Liver (tissue), 9 donors: ENCODE measurements around the gene RNF38. TPM values are rescaled to one million over a fixed set of nuclear protein-coding genes. Genes with fewer than 3 reads are reported as not detected.

ENCODE experiments used
- DNase-seq: peaks from one replicate; pipeline ENCODE4 v3.0.0-alpha.2; 2017; ENCODE audit warnings: low spot score
- H3K27ac ChIP-seq, 2 donors: one replicate each; pipeline ENCODE4 v1.7.0; 2013; ENCODE audit warnings: inconsistent platforms in 2 of 2, low read length in 2 of 2, control low read depth in 1 of 2, low read depth in 1 of 2, mild to moderate bottlenecking in 1 of 2
- H3K27me3 ChIP-seq, 4 donors: one replicate each; pipeline versions ENCODE4 v1.6.1 to v1.7.0; 2013; ENCODE audit warnings: low read length in 3 of 4, inconsistent platforms in 1 of 4, mild to moderate bottlenecking in 1 of 4, moderate library complexity in 1 of 4; ENCODE audit not compliant: control insufficient read depth in 4 of 4, insufficient read depth in 4 of 4
- H3K36me3 ChIP-seq, 4 donors: one replicate each; pipeline versions ENCODE4 v1.6.1 to v1.7.0; 2013; ENCODE audit warnings: low read length in 3 of 4, mild to moderate bottlenecking in 3 of 4, low read depth in 1 of 4, moderate library complexity in 1 of 4; ENCODE audit not compliant: control insufficient read depth in 4 of 4, insufficient read depth in 3 of 4
- H3K4me1 ChIP-seq, 4 donors: one replicate each; pipeline versions ENCODE4 v1.6.1 to v1.7.0; 2013; ENCODE audit warnings: low read length in 3 of 4, mild to moderate bottlenecking in 3 of 4, moderate library complexity in 1 of 4; ENCODE audit not compliant: control insufficient read depth in 4 of 4, insufficient read depth in 4 of 4
- H3K4me3 ChIP-seq, 3 donors: one replicate each; pipeline versions ENCODE4 v1.6.1 to v1.7.0; 2013; ENCODE audit warnings: low read length in 3 of 3, control low read depth in 1 of 3, low read depth in 1 of 3, mild to moderate bottlenecking in 1 of 3
- H3K9ac ChIP-seq, 2 donors: one replicate each; pipeline ENCODE4 v1.7.0; 2013; ENCODE audit warnings: low read length in 2 of 2, mild to moderate bottlenecking in 2 of 2, moderate library complexity in 2 of 2, control low read depth in 1 of 2, low read depth in 1 of 2
- H3K9me3 ChIP-seq, 4 donors: one replicate each; pipeline versions ENCODE4 v1.6.1 to v1.7.0; 2013; ENCODE audit warnings: low read length in 3 of 4; ENCODE audit not compliant: control insufficient read depth in 4 of 4
- EGR1 ChIP-seq, 2 donors: IDR thresholded peaks; 2 replicates each; pipeline ENCODE4 v1.6.1; 2016 to 2018; ENCODE audit warnings: antibody characterized with exemption in 2 of 2, low read depth in 2 of 2
- FOXA2 ChIP-seq: IDR thresholded peaks from 2 replicates; pipeline ENCODE4 v1.6.1; 2016; ENCODE audit warnings: antibody characterized with exemption
- GABPA ChIP-seq, 2 donors: IDR thresholded peaks in 1 of 2; conservative IDR thresholded peaks in 1 of 2; 2 replicates each; pipeline ENCODE4 v1.6.1; 2016; ENCODE audit warnings: antibody characterized with exemption in 2 of 2, mild to moderate bottlenecking in 1 of 2, moderate library complexity in 1 of 2
- HNF4A ChIP-seq, 2 donors: conservative IDR thresholded peaks; 2 replicates each; pipeline ENCODE4 v1.6.1; 2016; ENCODE audit warnings: antibody characterized with exemption in 2 of 2, mild to moderate bottlenecking in 2 of 2
- HNF4G ChIP-seq: IDR thresholded peaks from 2 replicates; pipeline ENCODE4 v1.6.1; 2016; ENCODE audit warnings: antibody characterized with exemption
- JUND ChIP-seq, 2 donors: IDR thresholded peaks; 2 replicates each; pipeline ENCODE4 v1.6.1; 2016; ENCODE audit warnings: antibody characterized with exemption in 2 of 2
- MAX ChIP-seq: IDR thresholded peaks from 2 replicates; pipeline ENCODE4 v1.6.1; 2016; ENCODE audit warnings: antibody characterized with exemption
- NR2F2 ChIP-seq: IDR thresholded peaks from 2 replicates; pipeline ENCODE4 v1.6.1; 2016; ENCODE audit warnings: antibody characterized with exemption
- RAD21 ChIP-seq, 2 donors: IDR thresholded peaks; 2 replicates each; pipeline ENCODE4 v1.6.1; 2016; ENCODE audit warnings: antibody characterized with exemption in 2 of 2, mild to moderate bottlenecking in 2 of 2
- RXRA ChIP-seq, 2 donors: IDR thresholded peaks; 2 replicates each; pipeline ENCODE4 v1.6.1; 2017 to 2018; ENCODE audit warnings: antibody characterized with exemption in 2 of 2, mild to moderate bottlenecking in 1 of 2
- SP1 ChIP-seq: IDR thresholded peaks from 2 replicates; pipeline ENCODE4 v1.6.1; 2018; ENCODE audit warnings: antibody characterized with exemption, mild to moderate bottlenecking
- TAF1 ChIP-seq: conservative IDR thresholded peaks from 2 replicates; pipeline ENCODE4 v1.6.1; 2016; ENCODE audit warnings: antibody characterized with exemption, mild to moderate bottlenecking
- YY1 ChIP-seq: IDR thresholded peaks from 2 replicates; pipeline ENCODE4 v1.6.1; 2016; ENCODE audit warnings: antibody characterized with exemption, mild to moderate bottlenecking
- WGBS: extraction: QIAGEN DNeasy Blood & Tissue Kit; methylation state at CpG from one replicate; pipeline ENCODE4 v1.1.7; 2013; 5-methylcytosine and 5-hydroxymethylcytosine counted together
- polyA plus RNA-seq, 2 donors: library from polyadenylated mRNA; stranded (reverse) in 1 of 2; unstranded in 1 of 2; fragments of 200-250 nt in 1 of 2; fragments of >200 nt in 1 of 2; fragmentation: Nextera tagmentation in 1 of 2; extraction: Ambion mirVana in 1 of 2; gene quantifications; one replicate each; pipeline versions ENCODE4 v1.2.1 to v1.2.3, GENCODE V29; 2013 to 2015
- total RNA-seq, 2 donors: library from RNA; depleted of rRNA; stranded (reverse); fragments of >200 nt; gene quantifications; one replicate each; pipeline ENCODE4 v1.2.3, GENCODE V29; 2014
- TF ChIP-seq, protein P1 (sequence below): IDR thresholded peaks from 2 replicates; pipeline ENCODE4 v1.6.1; 2016; ENCODE audit warnings: antibody characterized with exemption, mild to moderate bottlenecking
- TF ChIP-seq, protein P2 (sequence below): IDR thresholded peaks from 2 replicates; pipeline ENCODE4 v1.6.1; 2016; ENCODE audit warnings: antibody characterized with exemption
- donor health status: healthy.
- donor health status: healthy.
- donor health status: healthy.
- donor health status: healthy.
- donor health status: healthy.

The RNF38 gene
- total and polyA plus RNA-seq, 4 donors: 3.4 to 16.4 (median 6.9) TPM

GRCh38 chr9:36292641-36293040 is 107.4 kb downstream of the RNF38 start:
- 78% methylated on average over 12 of the region's 12 CpGs for WGBS
- Histone ChIP-seq H3K27me3 (no peaks in the 10 kb centered on the region), H3K36me3 (no peaks in the 10 kb centered on the region), H3K4me1 (no peaks in the 10 kb centered on the region), H3K4me3 (no peak overlapping the region), H3K27ac (no peak overlapping the region), H3K9me3 (no peaks in the 10 kb centered on the region), H3K9ac (no peak overlapping the region)
- DNase-seq: no peak
- TF ChIP-seq, protein P1, sequence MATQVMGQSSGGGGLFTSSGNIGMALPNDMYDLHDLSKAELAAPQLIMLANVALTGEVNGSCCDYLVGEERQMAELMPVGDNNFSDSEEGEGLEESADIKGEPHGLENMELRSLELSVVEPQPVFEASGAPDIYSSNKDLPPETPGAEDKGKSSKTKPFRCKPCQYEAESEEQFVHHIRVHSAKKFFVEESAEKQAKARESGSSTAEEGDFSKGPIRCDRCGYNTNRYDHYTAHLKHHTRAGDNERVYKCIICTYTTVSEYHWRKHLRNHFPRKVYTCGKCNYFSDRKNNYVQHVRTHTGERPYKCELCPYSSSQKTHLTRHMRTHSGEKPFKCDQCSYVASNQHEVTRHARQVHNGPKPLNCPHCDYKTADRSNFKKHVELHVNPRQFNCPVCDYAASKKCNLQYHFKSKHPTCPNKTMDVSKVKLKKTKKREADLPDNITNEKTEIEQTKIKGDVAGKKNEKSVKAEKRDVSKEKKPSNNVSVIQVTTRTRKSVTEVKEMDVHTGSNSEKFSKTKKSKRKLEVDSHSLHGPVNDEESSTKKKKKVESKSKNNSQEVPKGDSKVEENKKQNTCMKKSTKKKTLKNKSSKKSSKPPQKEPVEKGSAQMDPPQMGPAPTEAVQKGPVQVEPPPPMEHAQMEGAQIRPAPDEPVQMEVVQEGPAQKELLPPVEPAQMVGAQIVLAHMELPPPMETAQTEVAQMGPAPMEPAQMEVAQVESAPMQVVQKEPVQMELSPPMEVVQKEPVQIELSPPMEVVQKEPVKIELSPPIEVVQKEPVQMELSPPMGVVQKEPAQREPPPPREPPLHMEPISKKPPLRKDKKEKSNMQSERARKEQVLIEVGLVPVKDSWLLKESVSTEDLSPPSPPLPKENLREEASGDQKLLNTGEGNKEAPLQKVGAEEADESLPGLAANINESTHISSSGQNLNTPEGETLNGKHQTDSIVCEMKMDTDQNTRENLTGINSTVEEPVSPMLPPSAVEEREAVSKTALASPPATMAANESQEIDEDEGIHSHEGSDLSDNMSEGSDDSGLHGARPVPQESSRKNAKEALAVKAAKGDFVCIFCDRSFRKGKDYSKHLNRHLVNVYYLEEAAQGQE: no peak
- TF ChIP-seq NR2F2: no peak
- no peak for TF ChIP-seq FOXA2
- TF ChIP-seq RAD21 (IDR thresholded peaks at IDR 0.05): peak in 1 of 2 donors; percentile 19

- Histone ChIP-seq H3K27me3 (no peaks in the 10 kb centered on the region), H3K9me3 (no peaks in the 10 kb centered on the region), H3K27ac (no peak overlapping the region), H3K4me1 (no peaks in the 10 kb centered on the region), H3K4me3 (no peak overlapping the region), H3K9ac (no peak overlapping the region), H3K36me3 (no peaks in the 10 kb centered on the region)
- no peak for DNase-seq
- TF ChIP-seq, protein P2, sequence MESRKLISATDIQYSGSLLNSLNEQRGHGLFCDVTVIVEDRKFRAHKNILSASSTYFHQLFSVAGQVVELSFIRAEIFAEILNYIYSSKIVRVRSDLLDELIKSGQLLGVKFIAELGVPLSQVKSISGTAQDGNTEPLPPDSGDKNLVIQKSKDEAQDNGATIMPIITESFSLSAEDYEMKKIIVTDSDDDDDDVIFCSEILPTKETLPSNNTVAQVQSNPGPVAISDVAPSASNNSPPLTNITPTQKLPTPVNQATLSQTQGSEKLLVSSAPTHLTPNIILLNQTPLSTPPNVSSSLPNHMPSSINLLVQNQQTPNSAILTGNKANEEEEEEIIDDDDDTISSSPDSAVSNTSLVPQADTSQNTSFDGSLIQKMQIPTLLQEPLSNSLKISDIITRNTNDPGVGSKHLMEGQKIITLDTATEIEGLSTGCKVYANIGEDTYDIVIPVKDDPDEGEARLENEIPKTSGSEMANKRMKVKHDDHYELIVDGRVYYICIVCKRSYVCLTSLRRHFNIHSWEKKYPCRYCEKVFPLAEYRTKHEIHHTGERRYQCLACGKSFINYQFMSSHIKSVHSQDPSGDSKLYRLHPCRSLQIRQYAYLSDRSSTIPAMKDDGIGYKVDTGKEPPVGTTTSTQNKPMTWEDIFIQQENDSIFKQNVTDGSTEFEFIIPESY: no peak
- no peak for TF ChIP-seq FOXA2
- no peak for TF ChIP-seq GABPA (IDR thresholded peaks at IDR 0.05 in 1 of 2, conservative IDR thresholded peaks at IDR 0.05 in 1 of 2)
- TF ChIP-seq JUND (IDR thresholded peaks at IDR 0.05): no peak
- no peak for TF ChIP-seq TAF1
- TF ChIP-seq HNF4G: no peak
- no peak for TF ChIP-seq RXRA (IDR thresholded peaks at IDR 0.05)
- no peak for TF ChIP-seq RAD21 (IDR thresholded peaks at IDR 0.05)
- TF ChIP-seq MAX: no peak
- no peak for TF ChIP-seq SP1
- TF ChIP-seq HNF4A (conservative IDR thresholded peaks at IDR 0.05): no peak
- no peak for TF ChIP-seq NR2F2
- TF ChIP-seq YY1: no peak
- TF ChIP-seq, protein P1: no peak
- no peak for TF ChIP-seq EGR1 (IDR thresholded peaks at IDR 0.05; ENCODE audit: low read depth in 2 of 2)
- WGBS: 95% methylated on average over 3 of the region's 3 CpGs
These were observed 109.1 kb downstream of the RNF38 start for GRCh38 chr9:36290996-36291395.
